Left forelimb (tissue), 1 donor: ENCODE results near the gene CACNA1B.

Experiments
- DNase-seq: peaks from one replicate; pipeline ENCODE4 v3.0.0-alpha.2; 2018; ENCODE audit warnings: low spot score

Gene CACNA1B

GRCh38 chr9:137986268-137987099 is 108.9 kb downstream of the CACNA1B start:
- DNase-seq, result peak; percentile 46

DNA sequence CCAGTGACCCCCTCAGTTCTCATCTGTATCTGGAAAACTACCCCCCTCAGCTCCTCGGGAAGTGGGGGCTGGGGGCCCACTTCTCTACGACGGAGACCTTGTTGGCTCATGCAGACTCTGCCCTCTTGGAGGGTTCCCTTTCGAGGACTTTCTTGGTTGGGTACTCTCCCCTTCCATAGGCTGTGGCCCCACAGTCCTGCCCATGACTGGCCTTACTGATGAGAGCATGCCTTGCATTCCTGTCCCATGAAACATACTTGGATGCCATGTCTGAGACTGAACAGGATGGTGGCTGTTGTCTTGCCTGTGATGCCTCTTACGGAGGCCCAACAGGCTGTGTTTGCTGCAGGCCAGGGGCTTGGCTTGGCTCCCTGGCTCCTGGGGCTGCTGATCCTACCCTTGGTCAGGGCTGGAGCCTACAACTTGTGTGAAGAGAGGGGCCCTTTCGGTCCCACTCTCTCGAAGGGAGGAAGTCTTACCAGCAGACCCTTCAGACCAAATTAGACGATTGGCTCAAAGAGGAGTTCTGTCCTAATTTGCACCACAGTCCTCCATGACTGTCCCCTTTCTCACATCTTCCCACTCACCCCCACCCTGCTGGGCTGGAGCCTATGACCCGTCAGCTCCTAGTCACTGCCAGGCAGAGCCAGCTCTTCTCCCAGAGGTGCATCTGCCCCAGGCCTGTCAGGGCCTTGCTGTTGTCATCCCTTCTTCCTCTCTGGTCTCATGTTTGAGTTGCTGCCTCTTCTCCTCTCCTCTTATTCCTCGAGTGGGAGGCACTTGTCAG is 109.9 kb downstream of the CACNA1B start:
- DNase-seq, result peak; percentile 55

GRCh38 chr9:137988051-137988450 is 110.5 kb downstream of the CACNA1B start:
- DNase-seq, result peak; percentile 46

- DNase-seq, result peak; percentile 31
Observed at GRCh38 chr9:137988701-137989100, 111.1 kb downstream of the CACNA1B start.

DNA sequence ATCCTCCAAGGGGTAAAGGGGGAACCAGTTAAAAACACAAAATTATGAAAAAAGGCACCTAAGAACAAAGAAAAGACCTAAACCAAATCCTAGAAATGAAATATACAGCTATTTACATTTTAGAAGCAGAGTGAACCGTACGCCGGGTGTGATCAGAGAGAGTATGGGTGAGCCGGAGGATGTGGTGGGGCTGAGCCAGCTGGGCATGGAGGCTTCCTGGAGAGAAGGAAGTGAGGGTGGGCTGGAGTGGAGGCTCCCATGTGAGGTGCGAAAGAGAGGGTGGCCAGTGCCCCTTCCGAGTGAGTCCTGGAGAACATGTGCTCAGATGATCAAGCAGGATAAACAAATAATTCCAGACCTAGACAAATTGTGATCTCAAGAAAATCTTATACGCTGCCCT is 111.6 kb downstream of the CACNA1B start:
- DNase-seq, result no peak

DNA sequence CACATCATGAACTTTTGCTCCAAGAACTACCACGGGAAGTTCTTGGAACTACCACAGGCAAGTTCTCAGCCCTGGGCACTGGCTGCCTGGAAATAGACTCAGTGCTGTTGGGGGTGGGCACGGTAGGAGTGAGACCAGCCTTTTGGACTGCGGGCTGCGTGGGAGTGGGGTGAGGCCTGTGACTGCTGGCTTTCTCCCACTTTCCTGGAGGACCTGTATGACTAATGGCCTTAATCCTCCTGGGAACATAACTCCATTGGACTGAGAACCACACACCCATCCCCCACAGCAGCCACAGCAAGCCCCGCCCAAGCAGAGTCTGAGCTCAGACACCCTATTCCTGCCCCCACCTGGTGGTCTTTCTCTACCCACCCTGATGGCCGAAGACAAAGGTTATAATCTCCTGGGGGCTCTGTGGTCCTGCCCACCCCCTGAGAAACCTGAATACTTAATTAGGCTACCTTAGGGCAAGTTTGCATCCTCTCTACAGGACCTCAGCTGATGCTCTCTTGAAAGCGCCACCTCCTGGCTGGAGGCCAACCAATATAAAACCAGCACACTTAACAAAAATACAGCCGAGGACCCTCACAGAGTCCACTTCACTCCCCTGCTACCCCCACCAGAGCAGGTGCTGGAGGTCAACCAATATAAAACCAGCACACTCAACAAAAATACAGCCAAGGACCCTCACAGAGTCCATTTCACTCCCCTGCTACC is 112.6 kb downstream of the CACNA1B start:
- peak; percentile 41 for DNase-seq

DNA sequence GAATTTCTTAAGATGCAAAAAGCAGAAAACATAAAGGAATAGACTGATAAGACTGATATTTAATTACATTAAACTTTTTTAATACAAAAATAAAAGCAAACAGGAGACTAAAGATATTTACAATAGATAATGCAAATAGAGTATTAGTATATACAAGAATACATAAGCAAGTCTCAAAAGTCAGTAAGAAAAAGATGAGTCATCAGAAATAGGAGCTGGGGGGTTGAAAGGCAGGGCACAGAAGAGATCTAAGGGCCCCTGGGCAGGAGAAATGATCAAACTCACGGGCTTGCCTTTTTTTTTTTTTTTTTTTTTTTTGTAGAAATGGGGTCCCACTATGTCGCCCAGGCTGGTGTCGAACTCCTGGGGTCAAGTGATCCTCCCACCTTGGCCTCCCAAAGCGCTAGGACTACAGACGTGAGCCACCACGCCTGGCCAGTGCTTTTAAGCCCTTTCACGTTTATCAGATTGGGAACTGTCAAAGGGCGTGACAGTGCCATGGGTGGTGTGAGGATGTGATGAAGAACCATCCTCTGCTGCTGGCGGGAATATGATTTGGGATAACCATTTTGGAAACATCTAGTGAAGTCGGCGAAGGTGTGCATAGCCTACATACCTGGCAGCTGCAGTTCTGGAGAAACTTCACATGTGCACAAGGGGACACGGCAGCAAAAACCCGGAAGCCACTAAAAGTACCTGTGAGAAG is 126.1 kb downstream of the CACNA1B start:
- peak; percentile 31 for DNase-seq

GRCh38 chr9:138006576-138007233 is 129.1 kb downstream of the CACNA1B start:
- peak; percentile 49 for DNase-seq

- no peak for DNase-seq
Observed at GRCh38 chr9:138007566-138007917, 130.0 kb downstream of the CACNA1B start.

DNA sequence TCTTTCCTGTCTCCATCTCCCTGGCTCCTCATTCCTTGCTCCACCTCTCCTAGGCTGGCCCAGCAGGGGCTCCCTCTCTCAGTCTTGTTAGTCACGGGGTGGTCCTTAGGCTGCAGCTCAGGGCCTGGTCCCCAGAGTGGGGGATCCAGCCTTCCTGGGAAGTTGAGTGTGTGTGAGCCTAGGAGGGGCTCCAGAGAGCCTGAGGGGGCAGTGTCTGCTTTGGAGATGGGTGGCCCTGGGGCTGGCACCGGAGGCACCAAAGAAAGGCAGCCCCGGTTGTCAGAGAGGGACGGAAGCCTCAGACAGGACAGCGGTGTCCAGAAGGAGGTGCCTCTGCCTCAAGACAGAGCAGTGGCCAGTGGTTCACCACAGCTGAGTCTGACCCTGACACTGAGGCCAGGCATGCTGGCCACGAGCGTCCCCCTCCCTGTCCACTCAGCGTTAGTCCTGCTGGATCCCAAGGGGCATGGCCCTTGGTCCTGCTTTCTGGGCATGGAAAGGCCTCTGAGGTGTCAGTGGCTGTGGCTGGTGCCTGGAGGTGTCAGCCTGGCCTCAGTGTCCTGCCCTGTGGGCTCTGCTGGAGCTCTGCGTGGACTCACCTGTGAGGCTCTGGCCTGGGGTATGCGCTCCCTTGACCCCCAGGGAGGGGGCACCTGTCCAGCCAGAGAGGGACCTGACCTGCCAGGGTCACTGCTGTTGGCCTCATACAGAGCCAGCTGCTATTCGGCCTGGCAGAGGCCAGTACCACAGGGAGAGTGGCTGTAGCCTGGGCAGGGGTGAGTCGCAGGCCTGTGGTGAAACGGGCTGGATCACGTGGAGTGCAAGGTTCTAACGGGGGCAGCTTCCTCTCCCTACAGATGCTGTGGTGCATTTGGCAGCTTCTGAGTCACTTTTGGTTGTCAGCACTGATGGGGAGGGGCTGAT is 130.6 kb downstream of the CACNA1B start:
- peak; percentile 61 for DNase-seq

- DNase-seq, result peak; percentile 51
Observed at GRCh38 chr9:138009016-138009802, 131.6 kb downstream of the CACNA1B start.

- peak; percentile 62 for DNase-seq
Observed at GRCh38 chr9:138009803-138010690, 132.5 kb downstream of the CACNA1B start.

- peak; percentile 53 for DNase-seq
Observed at GRCh38 chr9:138010861-138011260, 133.3 kb downstream of the CACNA1B start.

DNA sequence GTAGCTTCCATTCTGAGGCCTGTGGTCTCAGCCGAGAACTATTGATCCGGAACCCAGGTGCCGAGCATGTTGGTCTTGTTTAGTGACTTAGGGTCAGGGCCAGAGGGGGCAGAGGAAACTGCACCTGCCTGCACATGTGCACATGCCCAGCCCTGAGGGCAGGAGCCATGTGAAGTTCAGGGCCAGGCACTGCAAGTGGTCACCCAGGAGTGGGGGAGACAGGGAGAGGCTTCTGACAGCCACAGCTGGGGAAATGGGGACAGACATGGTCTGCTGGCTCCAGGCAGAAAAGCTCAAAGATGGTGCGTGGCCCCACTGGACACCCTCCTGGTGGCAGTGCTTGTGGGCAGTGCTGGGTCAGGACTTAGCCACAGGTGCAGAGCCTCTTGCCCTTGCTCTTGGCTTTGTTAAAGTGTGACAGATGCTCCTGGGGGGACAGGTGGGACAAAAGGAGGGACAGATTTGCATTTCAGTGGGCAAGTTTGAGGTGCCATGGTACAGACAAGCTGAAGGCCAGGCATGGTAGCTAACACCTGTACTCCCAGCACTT is 134.4 kb downstream of the CACNA1B start:
- DNase-seq, result peak; percentile 38

DNA sequence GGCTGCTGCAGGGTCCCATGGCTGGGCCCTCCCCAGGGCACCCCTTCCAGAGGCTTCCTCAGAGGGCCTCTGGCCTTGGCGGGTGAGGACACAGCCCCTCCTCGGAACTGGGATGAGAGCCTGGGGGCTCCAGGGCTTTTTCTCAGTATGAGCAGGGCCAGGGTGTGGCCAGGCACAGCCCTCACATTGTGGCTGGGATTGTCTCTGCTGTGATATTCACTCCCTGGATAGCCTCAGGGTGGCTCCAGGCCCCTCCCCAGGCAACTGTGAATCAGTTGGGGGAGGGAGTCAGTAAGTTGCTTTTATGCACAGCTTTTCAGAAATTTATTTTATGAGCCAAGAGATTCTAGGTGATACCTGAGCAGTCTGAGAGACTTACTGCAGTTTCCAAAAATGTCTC is 135.7 kb downstream of the CACNA1B start:
- no peak for DNase-seq

- DNase-seq, result no peak
Observed at GRCh38 chr9:138013836-138014562, 136.4 kb downstream of the CACNA1B start.

GRCh38 chr9:138014563-138014945 is 137.0 kb downstream of the CACNA1B start:
- peak; percentile 60 for DNase-seq
